Uterus (tissue), 4 donors: ENCODE data around the gene KCNK18. TPM values are rescaled to one million over a fixed set of nuclear protein-coding genes. Genes with fewer than 3 reads are reported as not detected.

Source experiments
- DNase-seq, 2 donors: peaks; one replicate each; pipeline ENCODE4 v3.0.0-alpha.2; 2019 to 2020
- H3K27ac ChIP-seq, 2 donors: fragments of 200-600 bp; sonication (generic); 1 replicate in 1 of 2; 2 replicates in 1 of 2; pipeline ENCODE4 v1.5.1; 2016 to 2018
- H3K27me3 ChIP-seq, 2 donors: fragments of 200-600 bp; sonication (generic); one replicate each; pipeline ENCODE4 v1.5.1; 2018 to 2019; ENCODE audit warnings: control low read depth in 1 of 2
- H3K36me3 ChIP-seq, 2 donors: fragments of 200-600 bp; sonication (generic); one replicate each; pipeline ENCODE4 v1.5.1; 2019; ENCODE audit warnings: control low read depth in 1 of 2
- H3K4me1 ChIP-seq, 2 donors: fragments of 200-600 bp; sonication (generic); one replicate each; pipeline ENCODE4 v1.5.1; 2018 to 2019; ENCODE audit warnings: control low read depth in 1 of 2
- H3K4me3 ChIP-seq, 2 donors: fragments of 200-600 bp; sonication (generic); 1 replicate in 1 of 2; 2 replicates in 1 of 2; pipeline ENCODE4 v1.5.1; 2018 to 2019; ENCODE audit warnings: mild to moderate bottlenecking in 1 of 2
- H3K9me3 ChIP-seq, 2 donors: fragments of 200-600 bp; sonication (generic); one replicate each; pipeline ENCODE4 v1.5.1; 2019; ENCODE audit warnings: control low read depth in 1 of 2
- CTCF ChIP-seq, 4 experiments: fragments of 200-600 bp in 2 of 4; fragments of 450-650 bp in 2 of 4; sonication (generic) in 2 of 4; IDR thresholded peaks; one replicate each; pipeline ENCODE4 v1.5.1; 2016 to 2019; ENCODE audit warnings: antibody characterized with exemption in 4 of 4, mild to moderate bottlenecking in 2 of 4, moderate library complexity in 1 of 4
- POLR2A ChIP-seq, 2 donors: fragments of 450-650 bp; IDR thresholded peaks; one replicate each; pipeline ENCODE4 v1.6.1; 2016; ENCODE audit warnings: antibody characterized with exemption in 2 of 2, mild to moderate bottlenecking in 1 of 2, moderate library complexity in 1 of 2
- intact Hi-C: fragments of 100-400 bp; cut with DNase I; formaldehyde crosslinking; loops from one replicate; pipeline ENCODE4 v1.15.1; 2023; ENCODE audit warnings: low total_unique reads
- total RNA-seq, 4 donors: library from RNA; depleted of rRNA in 3 of 4; stranded (reverse); fragments of >200 nt in 3 of 4; gene quantifications; one replicate each; pipeline versions ENCODE4 v1.1.0 to v1.2.4, GENCODE V29; 2014 to 2023
- donor health status: DM: yes; HTN: yes; CAD: no.

The KCNK18 gene
- total RNA-seq, 4 donors from 2014 or later: not detected

GRCh38 chr10:117160567-117160966 is 36.7 kb upstream of the KCNK18 start:
- Histone ChIP-seq H3K36me3 (no peaks in the 10 kb centered on the region), H3K27ac (no peak overlapping the region), H3K27me3 (peaks cover 30 to 98% of the 10 kb centered on the region in 2 donors), H3K9me3 (no peaks in the 10 kb centered on the region), H3K4me3 (no peak overlapping the region), H3K4me1 (peaks cover 0 to 11% of the 10 kb centered on the region in 2 donors)
- DNase-seq: no peak
- TF ChIP-seq POLR2A (IDR thresholded peaks at IDR 0.05) (no peak), CTCF (IDR thresholded peaks at IDR 0.05) (no peak)
- intact Hi-C loops: no loop called here

GRCh38 chr10:117161386-117162033 is 35.8 kb upstream of the KCNK18 start:
- Histone ChIP-seq H3K27me3 (peaks cover 30 to 98% of the 10 kb centered on the region in 2 donors), H3K4me3 (no peak overlapping the region), H3K36me3 (no peaks in the 10 kb centered on the region), H3K9me3 (no peaks in the 10 kb centered on the region), H3K27ac (no peak overlapping the region), H3K4me1 (peaks cover 0 to 11% of the 10 kb centered on the region in 2 donors)
- TF ChIP-seq CTCF (IDR thresholded peaks at IDR 0.05) (no peak), POLR2A (IDR thresholded peaks at IDR 0.05) (no peak)
- intact Hi-C loops: no loop called here
- DNase-seq: no peak

GRCh38 chr10:117162093-117163060 is 34.9 kb upstream of the KCNK18 start:
- peaks cover 30 to 98% of the 10 kb centered on the region in 2 donors for H3K27me3 ChIP-seq
- TF ChIP-seq CTCF (IDR thresholded peaks at IDR 0.05): no peak
- TF ChIP-seq POLR2A (IDR thresholded peaks at IDR 0.05): no peak
- no peaks in the 10 kb centered on the region for H3K36me3 ChIP-seq
- intact Hi-C loops: no loop called here
- no peaks in the 10 kb centered on the region for H3K9me3 ChIP-seq
- H3K27ac ChIP-seq: no peak overlapping the region
- H3K4me3 ChIP-seq: no peak overlapping the region
- DNase-seq: no peak
- H3K4me1 ChIP-seq: peaks cover 0 to 11% of the 10 kb centered on the region in 2 donors

GRCh38 chr10:117163061-117163953 is 34.0 kb upstream of the KCNK18 start:
- H3K4me1 ChIP-seq: peaks cover 0 to 13% of the 10 kb centered on the region in 2 donors
- no peak overlapping the region for H3K4me3 ChIP-seq

More at GRCh38 chr10:117163061-117163953, 34.0 kb upstream of the KCNK18 start:
- peaks cover 30 to 97% of the 10 kb centered on the region in 2 donors for H3K27me3 ChIP-seq
- no peak for DNase-seq
- no peaks in the 10 kb centered on the region for H3K9me3 ChIP-seq
- TF ChIP-seq CTCF (IDR thresholded peaks at IDR 0.05) (no peak), POLR2A (IDR thresholded peaks at IDR 0.05) (no peak)
- H3K36me3 ChIP-seq: no peaks in the 10 kb centered on the region
- no peak overlapping the region for H3K27ac ChIP-seq
- intact Hi-C loops: no loop called here
